ENCODE results near the gene ZNF8.

ZNF8 gene

GRCh38 chr19:58261600-58261967 is 17.2 kb upstream of the ZNF8 start:
- DNase-seq, result no peak
- Histone ChIP-seq H3K4me3 (ENCODE audit: low read depth, low read length) (no peak overlapping the region), H3K27me3 (no peaks in the 10 kb centered on the region), H3K9me3 (peaks cover 43% of the 10 kb centered on the region), H3K4me1 (no peaks in the 10 kb centered on the region), H3K36me3 (peaks cover 83% of the 10 kb centered on the region)
- TF ChIP-seq, protein P1, sequence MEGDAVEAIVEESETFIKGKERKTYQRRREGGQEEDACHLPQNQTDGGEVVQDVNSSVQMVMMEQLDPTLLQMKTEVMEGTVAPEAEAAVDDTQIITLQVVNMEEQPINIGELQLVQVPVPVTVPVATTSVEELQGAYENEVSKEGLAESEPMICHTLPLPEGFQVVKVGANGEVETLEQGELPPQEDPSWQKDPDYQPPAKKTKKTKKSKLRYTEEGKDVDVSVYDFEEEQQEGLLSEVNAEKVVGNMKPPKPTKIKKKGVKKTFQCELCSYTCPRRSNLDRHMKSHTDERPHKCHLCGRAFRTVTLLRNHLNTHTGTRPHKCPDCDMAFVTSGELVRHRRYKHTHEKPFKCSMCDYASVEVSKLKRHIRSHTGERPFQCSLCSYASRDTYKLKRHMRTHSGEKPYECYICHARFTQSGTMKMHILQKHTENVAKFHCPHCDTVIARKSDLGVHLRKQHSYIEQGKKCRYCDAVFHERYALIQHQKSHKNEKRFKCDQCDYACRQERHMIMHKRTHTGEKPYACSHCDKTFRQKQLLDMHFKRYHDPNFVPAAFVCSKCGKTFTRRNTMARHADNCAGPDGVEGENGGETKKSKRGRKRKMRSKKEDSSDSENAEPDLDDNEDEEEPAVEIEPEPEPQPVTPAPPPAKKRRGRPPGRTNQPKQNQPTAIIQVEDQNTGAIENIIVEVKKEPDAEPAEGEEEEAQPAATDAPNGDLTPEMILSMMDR (IDR thresholded peaks at IDR 0.05; ENCODE audit: low read depth, low read length), result no peak

DNA sequence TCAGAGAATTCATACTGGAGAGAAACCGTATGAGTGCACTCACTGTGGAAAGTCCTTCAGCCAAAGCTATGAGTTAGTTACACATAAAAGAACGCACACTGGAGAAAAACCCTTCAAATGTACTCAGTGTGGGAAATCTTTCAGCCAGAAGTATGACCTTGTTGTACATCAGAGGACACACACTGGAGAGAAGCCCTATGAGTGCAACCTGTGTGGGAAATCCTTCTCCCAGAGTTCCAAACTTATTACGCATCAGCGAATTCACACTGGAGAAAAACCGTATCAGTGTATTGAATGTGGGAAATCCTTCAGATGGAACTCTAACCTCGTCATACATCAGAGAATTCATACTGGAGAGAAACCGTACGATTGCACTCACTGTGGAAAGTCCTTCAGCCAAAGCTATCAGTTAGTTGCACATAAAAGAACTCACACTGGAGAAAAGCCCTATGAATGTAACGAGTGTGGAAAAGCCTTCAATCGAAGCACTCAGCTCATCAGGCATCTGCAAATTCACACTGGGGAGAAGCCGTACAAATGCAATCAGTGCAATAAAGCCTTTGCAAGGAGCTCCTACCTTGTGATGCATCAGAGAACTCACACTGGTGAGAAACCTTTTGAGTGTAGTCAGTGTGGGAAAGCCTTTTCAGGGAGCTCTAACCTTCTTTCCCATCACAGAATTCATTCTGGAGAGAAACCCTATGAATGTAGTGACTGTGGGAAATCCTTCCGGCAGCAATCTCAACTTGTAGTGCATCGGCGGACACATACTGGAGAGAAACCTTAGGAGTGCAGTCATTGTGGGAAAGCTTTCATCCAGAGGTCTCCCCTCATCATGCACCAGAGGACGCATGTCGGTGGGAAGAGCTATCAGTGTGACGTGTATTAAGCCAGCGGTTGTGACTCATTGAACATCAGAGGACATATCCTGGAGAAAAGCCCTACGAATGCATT is 16.5 kb upstream of the ZNF8 start:
- TF ChIP-seq, protein P1 (IDR thresholded peaks at IDR 0.05; ENCODE audit: low read depth, low read length), result no peak
- Histone ChIP-seq H3K4me1 (no peaks in the 10 kb centered on the region), H3K9me3 (peaks cover 49% of the 10 kb centered on the region), H3K27me3 (no peaks in the 10 kb centered on the region), H3K36me3 (peaks cover 84% of the 10 kb centered on the region), H3K4me3 (ENCODE audit: low read depth, low read length) (no peak overlapping the region)
- no peak for DNase-seq

GRCh38 chr19:58262922-58263296 is 15.8 kb upstream of the ZNF8 start:
- TF ChIP-seq, protein P1 (IDR thresholded peaks at IDR 0.05; ENCODE audit: low read depth, low read length), result no peak
- no peak overlapping the region for H3K4me3 ChIP-seq (ENCODE audit: low read depth, low read length)
- H3K36me3 ChIP-seq, result peaks cover 78% of the 10 kb centered on the region
- no peak for DNase-seq
- H3K9me3 ChIP-seq, result peaks cover 50% of the 10 kb centered on the region
- H3K27me3 ChIP-seq, result no peaks in the 10 kb centered on the region
- no peaks in the 10 kb centered on the region for H3K4me1 ChIP-seq

- peaks cover 44% of the 10 kb centered on the region for H3K9me3 ChIP-seq
- TF ChIP-seq, protein P1 (IDR thresholded peaks at IDR 0.05; ENCODE audit: low read depth, low read length), result no peak
- no peak overlapping the region for H3K4me3 ChIP-seq (ENCODE audit: low read depth, low read length)
- peaks cover 62% of the 10 kb centered on the region for H3K36me3 ChIP-seq
- H3K27me3 ChIP-seq, result no peaks in the 10 kb centered on the region
- H3K4me1 ChIP-seq, result no peaks in the 10 kb centered on the region
- DNase-seq, result no peak
These were observed 13.7 kb upstream of the ZNF8 start for GRCh38 chr19:58265100-58265499.

DNA sequence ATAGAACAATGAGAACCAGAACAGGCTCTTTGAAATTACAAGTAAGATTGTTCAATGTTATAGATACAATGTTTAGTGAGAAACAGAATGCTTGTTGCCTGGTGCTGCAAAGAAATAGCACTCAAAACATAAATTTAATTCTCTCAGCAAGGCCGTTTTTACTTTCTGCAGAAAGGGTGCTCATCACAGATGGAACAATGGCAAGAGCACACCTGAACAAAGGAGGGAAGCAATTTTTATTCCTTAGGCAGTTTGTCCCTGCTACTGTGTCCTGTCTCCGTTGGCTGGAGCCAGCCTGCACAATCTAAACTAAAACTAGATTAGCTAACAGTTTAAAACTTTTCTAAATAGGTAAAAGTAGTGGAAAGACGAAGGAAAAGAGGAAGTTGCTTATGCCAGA is 10.4 kb upstream of the ZNF8 start:
- Histone ChIP-seq H3K36me3 (peaks cover 45% of the 10 kb centered on the region), H3K27me3 (no peaks in the 10 kb centered on the region), H3K4me1 (no peaks in the 10 kb centered on the region), H3K4me3 (ENCODE audit: low read depth, low read length) (no peak overlapping the region), H3K9me3 (peaks cover 24% of the 10 kb centered on the region)
- TF ChIP-seq, protein P1 (IDR thresholded peaks at IDR 0.05; ENCODE audit: low read depth, low read length), result no peak
- no peak for DNase-seq

DNA sequence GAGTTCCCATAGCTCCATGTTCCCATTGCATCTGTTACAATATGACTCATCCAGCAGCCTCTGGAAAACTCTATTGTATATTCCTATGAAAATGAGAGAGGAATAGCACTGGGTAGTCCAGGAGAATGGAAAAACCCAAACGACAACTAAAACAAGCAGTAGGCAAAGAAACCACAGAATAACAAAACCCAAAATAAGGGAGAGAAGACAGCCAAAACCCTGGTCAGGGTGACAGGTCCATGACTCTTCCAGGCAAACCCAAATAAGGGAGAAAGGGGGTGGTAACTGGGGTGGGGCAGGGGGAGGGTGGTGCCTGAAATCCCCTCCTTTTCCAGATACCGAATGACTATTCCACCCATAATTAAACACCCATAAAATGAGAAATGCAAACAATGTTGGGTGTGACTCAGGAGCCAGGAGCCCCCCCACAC is 4.0 kb upstream of the ZNF8 start:
- Histone ChIP-seq H3K9me3 (peaks cover 5% of the 10 kb centered on the region; the same call in 1 of the 2 replicates), H3K36me3 (peaks cover 20% of the 10 kb centered on the region), H3K4me3 (ENCODE audit: low read depth, low read length) (no peak overlapping the region), H3K27me3 (no peaks in the 10 kb centered on the region), H3K4me1 (no peaks in the 10 kb centered on the region)
- TF ChIP-seq, protein P1 (IDR thresholded peaks at IDR 0.05; ENCODE audit: low read depth, low read length), result no peak
- DNase-seq, result no peak
